LNCaP clone FGC (cell line): ENCODE data around the gene CCDC167.
A peak's percentile ranks its signal among the peaks of the same experiment; 100 is the strongest.

Experiments used
- DNase-seq: peaks from one replicate; pipeline ENCODE4 v3.0.0-alpha.2; 2011; ENCODE audit warnings: low read depth
- H3K4me3 ChIP-seq: 2 replicates; pipeline ENCODE4 v1.5.1; 2011; ENCODE audit warnings: mild to moderate bottlenecking, low read depth, low read length, control low read depth
- TF ChIP-seq, protein P1 (sequence below): IDR thresholded peaks from 2 replicates; pipeline ENCODE4 v1.5.1; 2012; ENCODE audit warnings: mild to moderate bottlenecking; ENCODE audit not compliant: control insufficient read depth, insufficient read depth; ENCODE audit errors: extremely low read depth

CCDC167 gene

DNA sequence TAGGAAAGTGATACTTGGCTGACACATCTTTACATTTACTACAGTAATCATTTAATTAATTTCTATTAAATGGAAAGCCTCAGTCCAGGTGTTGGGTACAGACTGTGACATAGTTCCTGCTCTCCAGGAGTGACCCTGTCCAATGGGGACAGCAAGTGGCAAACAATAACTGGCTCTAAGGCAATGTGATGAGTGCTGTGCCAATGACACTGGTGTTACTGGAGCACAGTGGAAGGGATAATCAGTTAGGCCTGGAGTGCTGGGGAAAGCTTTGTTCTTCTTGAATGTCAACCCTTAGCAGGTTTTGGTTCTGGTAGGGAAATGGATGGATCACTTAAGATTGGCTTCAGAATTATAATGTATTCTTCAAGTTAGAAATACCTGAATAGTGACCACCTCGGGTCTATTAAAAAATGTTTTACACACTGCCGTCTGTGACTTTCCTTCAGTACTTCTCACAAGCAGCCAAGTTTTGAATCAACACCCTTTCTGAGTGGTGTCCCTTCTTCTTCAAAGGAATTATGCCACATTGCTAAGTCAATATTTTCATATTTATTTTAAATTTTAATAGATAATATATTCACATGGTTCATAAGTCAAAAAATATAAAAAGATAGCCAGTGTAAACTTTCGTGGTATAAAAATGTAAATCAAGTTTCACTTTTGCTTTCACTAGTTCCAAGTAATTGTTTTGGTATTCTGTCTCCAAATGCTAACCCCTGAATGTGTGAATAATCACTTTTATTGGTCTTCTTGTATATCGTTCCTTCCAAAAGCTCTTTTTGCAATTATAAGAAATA, 57.1 kb downstream of the CCDC167 start:
- no peak for DNase-seq
- H3K4me3 ChIP-seq: peak overlapping the region; percentile 10; the same call in 1 of the 2 replicates
- TF ChIP-seq, protein P1, sequence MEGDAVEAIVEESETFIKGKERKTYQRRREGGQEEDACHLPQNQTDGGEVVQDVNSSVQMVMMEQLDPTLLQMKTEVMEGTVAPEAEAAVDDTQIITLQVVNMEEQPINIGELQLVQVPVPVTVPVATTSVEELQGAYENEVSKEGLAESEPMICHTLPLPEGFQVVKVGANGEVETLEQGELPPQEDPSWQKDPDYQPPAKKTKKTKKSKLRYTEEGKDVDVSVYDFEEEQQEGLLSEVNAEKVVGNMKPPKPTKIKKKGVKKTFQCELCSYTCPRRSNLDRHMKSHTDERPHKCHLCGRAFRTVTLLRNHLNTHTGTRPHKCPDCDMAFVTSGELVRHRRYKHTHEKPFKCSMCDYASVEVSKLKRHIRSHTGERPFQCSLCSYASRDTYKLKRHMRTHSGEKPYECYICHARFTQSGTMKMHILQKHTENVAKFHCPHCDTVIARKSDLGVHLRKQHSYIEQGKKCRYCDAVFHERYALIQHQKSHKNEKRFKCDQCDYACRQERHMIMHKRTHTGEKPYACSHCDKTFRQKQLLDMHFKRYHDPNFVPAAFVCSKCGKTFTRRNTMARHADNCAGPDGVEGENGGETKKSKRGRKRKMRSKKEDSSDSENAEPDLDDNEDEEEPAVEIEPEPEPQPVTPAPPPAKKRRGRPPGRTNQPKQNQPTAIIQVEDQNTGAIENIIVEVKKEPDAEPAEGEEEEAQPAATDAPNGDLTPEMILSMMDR: no peak

- DNase-seq: no peak
- TF ChIP-seq, protein P1: no peak
These were observed 58.0 kb downstream of the CCDC167 start for GRCh38 chr6:37441651-37442050.

DNA sequence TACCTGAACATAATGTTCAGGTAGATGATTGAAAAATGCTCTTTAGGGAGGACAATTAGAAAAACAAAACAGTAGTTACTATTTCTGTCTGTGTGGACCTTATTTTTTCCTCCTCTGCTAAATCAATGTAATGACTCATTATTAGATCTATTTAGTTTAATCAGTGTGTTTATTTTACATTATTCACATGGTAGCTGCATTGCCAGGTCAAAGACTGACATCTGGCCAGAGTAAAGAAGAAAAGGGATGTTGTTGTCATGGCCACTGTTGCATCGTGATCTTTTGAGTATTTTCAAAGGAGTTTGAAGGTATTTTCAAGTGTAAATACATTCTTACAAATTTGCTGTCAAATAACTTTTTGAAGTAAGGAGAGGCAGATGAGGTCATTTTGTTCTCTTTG, 60.8 kb downstream of the CCDC167 start:
- no peak overlapping the region for H3K4me3 ChIP-seq
- TF ChIP-seq, protein P1: no peak
- no peak for DNase-seq

More at GRCh38 chr6:37441651-37442050, 58.0 kb downstream of the CCDC167 start:
- H3K4me3 ChIP-seq: no peak overlapping the region

GRCh38 chr6:37435816-37436215, 63.9 kb downstream of the CCDC167 start:
- DNase-seq: no peak
- no peak overlapping the region for H3K4me3 ChIP-seq
- TF ChIP-seq, protein P1: peak; percentile 24; the same call in 1 of the 2 replicates

DNA sequence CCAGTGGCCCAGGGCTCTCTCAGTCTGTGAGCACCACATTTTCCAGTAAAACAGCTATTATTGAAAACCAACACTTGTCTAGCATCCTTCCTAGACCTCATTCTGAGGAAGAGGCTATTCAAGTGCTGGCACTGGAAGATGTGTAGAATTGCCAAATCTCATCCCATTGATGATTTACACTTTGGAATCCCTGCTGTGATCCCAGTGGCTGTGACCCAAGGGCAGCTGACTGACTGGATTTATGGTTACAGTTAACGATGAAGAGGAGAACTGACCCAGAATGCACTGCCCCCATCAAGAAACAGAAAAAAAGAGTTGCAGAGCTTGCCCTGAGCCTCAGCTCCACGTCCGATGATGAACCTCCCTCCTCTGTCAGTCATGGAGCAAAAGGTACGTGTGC, 64.3 kb downstream of the CCDC167 start:
- H3K4me3 ChIP-seq: no peak overlapping the region
- TF ChIP-seq, protein P1: no peak
- DNase-seq: no peak

- TF ChIP-seq, protein P1: no peak
- no peak for DNase-seq
These were observed 65.9 kb downstream of the CCDC167 start for GRCh38 chr6:37433657-37434271.

More at GRCh38 chr6:37433657-37434271, 65.9 kb downstream of the CCDC167 start:
- peak overlapping the region; percentile 93 for H3K4me3 ChIP-seq
